Panc1 (cell line): ENCODE measurements around the gene CHRNE. TPM values are rescaled to one million over a fixed set of nuclear protein-coding genes. Genes with fewer than 3 reads are reported as not detected.

ENCODE experiments used
- ATAC-seq: fragments of 200-7000 bp; cut with Tn5 transposase; 2 replicates; pipeline ENCODE4 v1.9.1; 2020; ENCODE audit warnings: mild to moderate bottlenecking, moderate library complexity
- BruUV-seq: library from RNA; stranded (reverse); fragments of 400-500 nt; replicated peaks from 2 replicates; lab custom pipeline; 2021; lab: Mats Ljungman, UMichigan
- CTCF ChIA-PET: fragments of 300-600 bp; sonication (Branson Sonifier 250); formaldehyde crosslinking; loops from one replicate; lab custom pipeline; 2022; ENCODE audit warnings: antibody characterized with exemption; lab: Charles Lee
- POLR2A ChIA-PET: fragments of 300-600 bp; sonication (Branson Sonifier 250); formaldehyde crosslinking; loops from one replicate; lab custom pipeline; 2022; ENCODE audit warnings: antibody characterized with exemption; lab: Charles Lee
- DNase-seq: peaks from one replicate; pipeline ENCODE4 v3.0.0-alpha.2; 2010; ENCODE audit warnings: low read depth, low spot score
- H3K27ac ChIP-seq: 2 replicates; pipeline ENCODE4 v1.5.1; 2011; ENCODE audit warnings: mild to moderate bottlenecking, low read length, inconsistent platforms
- H3K27me3 ChIP-seq: fragments of 200-500 bp; sonication (Bioruptor generic); 2 replicates; pipeline ENCODE4 v1.6.0; 2014; ENCODE audit warnings: low read length, inconsistent platforms; ENCODE audit not compliant: control insufficient read depth, insufficient read depth
- H3K36me3 ChIP-seq: fragments of 200-500 bp; sonication (Bioruptor generic); 2 replicates; pipeline ENCODE4 v1.5.1; 2014; ENCODE audit warnings: inconsistent platforms, mild to moderate bottlenecking, low read length, moderate library complexity; ENCODE audit not compliant: control insufficient read depth, insufficient read depth
- H3K4me1 ChIP-seq: 2 replicates; pipeline ENCODE4 v1.5.1; 2011; ENCODE audit warnings: inconsistent platforms, mild to moderate bottlenecking, low read length, moderate library complexity; ENCODE audit not compliant: control insufficient read depth, insufficient read depth
- H3K4me3 ChIP-seq, 2 experiments: 2 replicates each; pipeline ENCODE4 v1.5.1; 2011 to 2012; ENCODE audit warnings: low read depth in 2 of 2, low read length in 2 of 2, mild to moderate bottlenecking in 2 of 2, inconsistent platforms in 1 of 2, moderate library complexity in 1 of 2
- H3K9me3 ChIP-seq: fragments of 200-500 bp; sonication (Bioruptor generic); 2 replicates; pipeline ENCODE4 v1.5.1; 2014; ENCODE audit warnings: low read depth, mild to moderate bottlenecking, inconsistent platforms, low read length, moderate library complexity; ENCODE audit not compliant: control insufficient read depth, insufficient read depth
- SIN3A ChIP-seq: IDR thresholded peaks from 2 replicates; pipeline ENCODE4 v1.6.1; 2012; ENCODE audit warnings: low read depth, mild to moderate bottlenecking, low read length, moderate library complexity, borderline replicate concordance; ENCODE audit not compliant: insufficient read depth
- in situ Hi-C: cut with HindIII; loops from 2 replicates; pipeline ENCODE4 v1.10.0; 2016; ENCODE audit warnings: low sequenced_read_pairs, low pct_unique_long_range_greater_than_20kb
- intact Hi-C: fragments of 100-400 bp; cut with micrococcal nuclease; formaldehyde crosslinking; loops from one replicate; pipeline ENCODE4 v1.10.0; 2022; ENCODE audit not compliant: unreplicated experiment
- total RNA-seq: library from RNA; stranded (reverse); gene quantifications from one replicate; pipeline ENCODE4 v1.2.1, GENCODE V29; 2021; ENCODE audit not compliant: unreplicated experiment
- TF ChIP-seq, protein P1 (sequence below), 2 experiments: IDR thresholded peaks; 2 replicates each; pipeline ENCODE4 v1.6.1; 2011 to 2012; ENCODE audit warnings: low read depth in 2 of 2, control low read depth in 1 of 2, low read length in 1 of 2, mild to moderate bottlenecking in 1 of 2, moderate library complexity in 1 of 2; ENCODE audit not compliant: insufficient read depth in 1 of 2
- TF ChIP-seq, protein P2 (sequence below): fragments of 450-650 bp; IDR thresholded peaks from 2 replicates; pipeline ENCODE4 v1.5.1; 2017; ENCODE audit warnings: mild to moderate bottlenecking

CHRNE gene
- total RNA-seq, 1 experiment from 2014 or later: 0.13 TPM

DNA sequence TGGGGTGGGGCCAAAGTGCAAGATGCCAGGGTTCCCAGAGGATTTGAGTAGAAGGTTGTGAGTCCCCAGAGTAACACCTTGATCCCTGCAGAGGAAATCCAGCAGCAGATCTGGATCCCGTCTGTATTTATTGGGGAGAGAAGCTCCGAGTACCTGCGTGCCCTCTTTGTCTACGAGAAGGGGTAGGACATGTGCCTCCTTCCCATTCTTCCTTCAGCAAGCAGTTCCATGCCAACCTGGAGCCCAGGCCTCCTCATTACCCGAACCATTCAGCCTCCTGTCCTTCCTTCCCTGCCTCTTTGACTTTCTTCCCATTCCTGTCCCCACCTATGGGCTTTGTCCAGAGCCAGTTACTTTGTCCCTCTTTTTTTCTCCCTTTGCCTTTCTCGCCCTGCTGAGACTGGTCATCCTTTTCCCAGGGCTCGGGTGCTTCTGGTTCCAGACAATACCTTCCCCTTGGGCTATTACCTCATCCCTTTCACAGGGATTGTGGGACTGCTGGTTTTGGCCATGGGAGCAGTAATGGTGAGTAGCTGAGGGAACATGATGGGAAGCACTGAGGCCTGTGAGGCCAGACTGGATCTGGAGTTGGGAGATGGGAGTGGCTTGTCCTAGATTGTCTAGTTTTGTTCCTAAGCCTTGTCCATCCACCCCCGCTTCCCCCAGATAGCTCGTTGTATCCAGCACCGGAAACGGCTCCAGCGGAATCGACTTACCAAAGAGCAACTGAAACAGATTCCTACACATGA, 40.0 kb upstream of the CHRNE start:
- in situ Hi-C loops: no loop called here
- Histone ChIP-seq H3K36me3 (peaks cover 17% of the 10 kb centered on the region), H3K27me3 (no peaks in the 10 kb centered on the region), H3K9me3 (no peaks in the 10 kb centered on the region), H3K27ac (peak overlapping the region; percentile 61; the same call in 1 of the 2 replicates), H3K4me1 (peaks cover 35% of the 10 kb centered on the region), H3K4me3 (no peak overlapping the region)
- intact Hi-C loops: no loop called here
- CTCF ChIA-PET: no interaction called here
- POLR2A ChIA-PET: no interaction called here
- DNase-seq: no peak
- ATAC-seq: no peak
- TF ChIP-seq, protein P1, sequence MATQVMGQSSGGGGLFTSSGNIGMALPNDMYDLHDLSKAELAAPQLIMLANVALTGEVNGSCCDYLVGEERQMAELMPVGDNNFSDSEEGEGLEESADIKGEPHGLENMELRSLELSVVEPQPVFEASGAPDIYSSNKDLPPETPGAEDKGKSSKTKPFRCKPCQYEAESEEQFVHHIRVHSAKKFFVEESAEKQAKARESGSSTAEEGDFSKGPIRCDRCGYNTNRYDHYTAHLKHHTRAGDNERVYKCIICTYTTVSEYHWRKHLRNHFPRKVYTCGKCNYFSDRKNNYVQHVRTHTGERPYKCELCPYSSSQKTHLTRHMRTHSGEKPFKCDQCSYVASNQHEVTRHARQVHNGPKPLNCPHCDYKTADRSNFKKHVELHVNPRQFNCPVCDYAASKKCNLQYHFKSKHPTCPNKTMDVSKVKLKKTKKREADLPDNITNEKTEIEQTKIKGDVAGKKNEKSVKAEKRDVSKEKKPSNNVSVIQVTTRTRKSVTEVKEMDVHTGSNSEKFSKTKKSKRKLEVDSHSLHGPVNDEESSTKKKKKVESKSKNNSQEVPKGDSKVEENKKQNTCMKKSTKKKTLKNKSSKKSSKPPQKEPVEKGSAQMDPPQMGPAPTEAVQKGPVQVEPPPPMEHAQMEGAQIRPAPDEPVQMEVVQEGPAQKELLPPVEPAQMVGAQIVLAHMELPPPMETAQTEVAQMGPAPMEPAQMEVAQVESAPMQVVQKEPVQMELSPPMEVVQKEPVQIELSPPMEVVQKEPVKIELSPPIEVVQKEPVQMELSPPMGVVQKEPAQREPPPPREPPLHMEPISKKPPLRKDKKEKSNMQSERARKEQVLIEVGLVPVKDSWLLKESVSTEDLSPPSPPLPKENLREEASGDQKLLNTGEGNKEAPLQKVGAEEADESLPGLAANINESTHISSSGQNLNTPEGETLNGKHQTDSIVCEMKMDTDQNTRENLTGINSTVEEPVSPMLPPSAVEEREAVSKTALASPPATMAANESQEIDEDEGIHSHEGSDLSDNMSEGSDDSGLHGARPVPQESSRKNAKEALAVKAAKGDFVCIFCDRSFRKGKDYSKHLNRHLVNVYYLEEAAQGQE (IDR thresholded peaks at IDR 0.05; ENCODE audit: insufficient read depth in 1 of 2, low read depth in 2 of 2, low read length in 1 of 2): no peak
- TF ChIP-seq SIN3A: no peak
- no TSS peak for BruUV-seq

DNA sequence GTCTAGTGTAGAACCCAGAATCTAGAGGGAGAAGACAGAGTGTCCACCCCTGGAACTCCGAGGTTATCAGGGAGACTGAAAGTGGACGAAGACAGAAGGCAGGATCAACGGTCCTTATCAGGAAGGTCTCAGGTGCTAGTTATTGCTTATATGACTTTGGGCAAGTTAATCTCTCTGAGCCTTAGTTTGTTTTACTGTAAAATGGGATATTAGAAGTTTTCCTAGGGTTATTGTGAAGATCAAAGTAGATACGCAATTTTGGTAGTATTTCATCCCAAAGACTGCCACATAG, 38.4 kb upstream of the CHRNE start:
- no peaks in the 10 kb centered on the region for H3K9me3 ChIP-seq
- in situ Hi-C loops (no loop called here), intact Hi-C loops (no loop called here)
- H3K36me3 ChIP-seq: peaks cover 12% of the 10 kb centered on the region
- peaks cover 35% of the 10 kb centered on the region for H3K4me1 ChIP-seq
- ChIA-PET POLR2A (no interaction called here), CTCF (no interaction called here)
- DNase-seq: no peak
- ATAC-seq: no peak
- H3K27ac ChIP-seq: peak overlapping the region; percentile 89
- H3K4me3 ChIP-seq: peak overlapping the region; percentile 90 to 92
- TF ChIP-seq, protein P2, sequence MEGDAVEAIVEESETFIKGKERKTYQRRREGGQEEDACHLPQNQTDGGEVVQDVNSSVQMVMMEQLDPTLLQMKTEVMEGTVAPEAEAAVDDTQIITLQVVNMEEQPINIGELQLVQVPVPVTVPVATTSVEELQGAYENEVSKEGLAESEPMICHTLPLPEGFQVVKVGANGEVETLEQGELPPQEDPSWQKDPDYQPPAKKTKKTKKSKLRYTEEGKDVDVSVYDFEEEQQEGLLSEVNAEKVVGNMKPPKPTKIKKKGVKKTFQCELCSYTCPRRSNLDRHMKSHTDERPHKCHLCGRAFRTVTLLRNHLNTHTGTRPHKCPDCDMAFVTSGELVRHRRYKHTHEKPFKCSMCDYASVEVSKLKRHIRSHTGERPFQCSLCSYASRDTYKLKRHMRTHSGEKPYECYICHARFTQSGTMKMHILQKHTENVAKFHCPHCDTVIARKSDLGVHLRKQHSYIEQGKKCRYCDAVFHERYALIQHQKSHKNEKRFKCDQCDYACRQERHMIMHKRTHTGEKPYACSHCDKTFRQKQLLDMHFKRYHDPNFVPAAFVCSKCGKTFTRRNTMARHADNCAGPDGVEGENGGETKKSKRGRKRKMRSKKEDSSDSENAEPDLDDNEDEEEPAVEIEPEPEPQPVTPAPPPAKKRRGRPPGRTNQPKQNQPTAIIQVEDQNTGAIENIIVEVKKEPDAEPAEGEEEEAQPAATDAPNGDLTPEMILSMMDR: no peak
- TF ChIP-seq, protein P1 (IDR thresholded peaks at IDR 0.05; ENCODE audit: insufficient read depth in 1 of 2, low read depth in 2 of 2, low read length in 1 of 2): no peak
- no TSS peak for BruUV-seq
- no peaks in the 10 kb centered on the region for H3K27me3 ChIP-seq
